ENCODE results near the gene ARHGAP24. TPM values are rescaled to one million over a fixed set of nuclear protein-coding genes. Genes with fewer than 3 reads are reported as not detected.

ARHGAP24 gene
- total and polyA plus RNA-seq, 10 of the 15 experiments (the other 5 are each of a cell fraction or from before 2014, with no cell fraction given) = 0.10 to 4.2 (median 0.52) TPM

GRCh38 chr4:85701861-85702321, 226.9 kb downstream of the ARHGAP24 start:
- Histone ChIP-seq H4K20me1 (ENCODE audit: control insufficient read depth, insufficient read depth) (no peaks in the 10 kb centered on the region), H3K4me2 (ENCODE audit: control insufficient read depth, insufficient read depth) (peak overlapping the region; percentile 69), H3K27ac (ENCODE audit: control insufficient read depth, insufficient read depth) (peak overlapping the region; percentile 50), H2AFZ (ENCODE audit: control insufficient read depth, low read depth, low read length) (no peak overlapping the region; the same call in 1 of the 2 replicates), H3K79me2 (ENCODE audit: control insufficient read depth, insufficient read depth, low read length) (no peaks in the 10 kb centered on the region), H3K9me3 (replicated peaks; ENCODE audit: control insufficient read depth, insufficient read depth, low read length) (no peaks in the 10 kb centered on the region; the same call in 1 of the 3 replicates), H3K4me3 (no peak overlapping the region), H3K27me3 (replicated peaks in 1 of 2; ENCODE audit: control insufficient read depth in 2 of 2, insufficient read depth in 2 of 2, low read length in 1 of 2) (no peaks in the 10 kb centered on the region), H3K36me3 (ENCODE audit: control insufficient read depth in 2 of 2, insufficient read depth in 2 of 2, low read length in 1 of 2) (no peaks in the 10 kb centered on the region), H3K4me1 (ENCODE audit: control insufficient read depth, insufficient read depth, low read length) (peaks cover 23% of the 10 kb centered on the region; the same call in 1 of the 2 replicates), H3K9ac (ENCODE audit: control insufficient read depth, insufficient read depth, low read length) (no peak overlapping the region)
- SMC1A ChIA-PET (ENCODE audit: uncharacterized antibody, unreplicated experiment) = interaction anchor here (0.8 to 1.2 kb wide), 2 partner anchors 42 to 136 kb away, joined by 3 to 4 read pairs; no protein-coding TSS in a partner anchor
- intact Hi-C loops (cut with micrococcal nuclease; ENCODE audit: unreplicated experiment) = loop anchor here (2.0 kb wide), 2 partner anchors 77 to 145 kb away; no protein-coding TSS in a partner anchor
- DNase-seq (ENCODE audit: low read depth, low spot score) (peak; percentile 62), ATAC-seq (peak; percentile 98), FAIRE-seq (peak; percentile 64)
- CTCF ChIA-PET = interaction anchor here (0.7 to 1.3 kb wide), 2 partner anchors 39 to 45 kb away, joined by 3 read pairs; no protein-coding TSS in a partner anchor
- POLR2A ChIA-PET = no interaction called here
- RAD21 ChIA-PET (ENCODE audit: unreplicated experiment) = interaction anchor here (0.6 to 1.7 kb wide), 2 partner anchors 24 to 232 kb away, joined by 3 to 4 read pairs; no protein-coding TSS in a partner anchor
- WGBS (ENCODE audit: insufficient coverage, insufficient replicate concordance, low lambda C conversion rate, missing lambda C conversion rate) = 0% methylated on average over 1 of the region's 1 CpG
- BruUV-seq (replicated peaks) = no TSS peak
- in situ Hi-C loops (cut with MboI) = no loop called here
- TF ChIP-seq FOXM1 (IDR thresholded peaks at IDR 0.05; ENCODE audit: low read depth, low read length) (peak; percentile 83; the same call in 1 of the 2 replicates), CEBPB (IDR thresholded peaks at IDR 0.05; ENCODE audit: borderline replicate concordance in 1 of 2, low read depth in 2 of 2, low read length in 2 of 2) (peak in 1 of 2 experiments; percentile 59; a peak in 1 of 4 replicates), MEF2B (IDR thresholded peaks at IDR 0.05; ENCODE audit: partially characterized antibody, poor library complexity, severe bottlenecking) (peak; percentile 60), CREM (IDR thresholded peaks at IDR 0.05; ENCODE audit: low read depth) (0 out of 2 replicates have a peak, but pooled peaks have one; percentile 38), ZNF687 (IDR thresholded peaks at IDR 0.05) (no peak), SREBF2 (IDR thresholded peaks at IDR 0.05; ENCODE audit: low read length) (no peak), PBX3 (IDR thresholded peaks at IDR 0.05; ENCODE audit: insufficient replicate concordance, low read depth, low read length) (no peak), SUPT20H (IDR thresholded peaks at IDR 0.05; ENCODE audit: borderline replicate concordance, control insufficient read depth, low read depth, low read length) (no peak), MLLT1 (IDR thresholded peaks at IDR 0.05) (no peak), ZBTB40 (IDR thresholded peaks at IDR 0.05; ENCODE audit: borderline replicate concordance) (no peak), ETV6 (conservative IDR thresholded peaks at IDR 0.05 in 1 of 2, IDR thresholded peaks at IDR 0.05 in 1 of 2; ENCODE audit: borderline replicate concordance in 1 of 2, low read depth in 1 of 2) (no peak)
